Stimulated activated CD8-positive, alpha-beta memory T cell treated with anti-CD3 and anti-CD28 coated beads, Interleukin-12 subunit alpha, Interleukin-12 subunit beta, amount 100 ng/mL, for 4 hours (primary cell): ENCODE data around the gene ADAMTS8.

Source experiments
- DNase-seq: peaks from one replicate; pipeline ENCODE4 v3.0.0-alpha.2; 2020; ENCODE audit warnings: low read depth

The ADAMTS8 gene

GRCh38 chr11:130397780-130398179, 30.6 kb downstream of the ADAMTS8 start:
- no peak for DNase-seq

GRCh38 chr11:130396965-130397364, 31.4 kb downstream of the ADAMTS8 start:
- no peak for DNase-seq

- no peak for DNase-seq
These were observed 33.8 kb downstream of the ADAMTS8 start for GRCh38 chr11:130394615-130395014.

- no peak for DNase-seq
These were observed 36.7 kb downstream of the ADAMTS8 start for GRCh38 chr11:130391711-130392110.

GRCh38 chr11:130390071-130390758, 38.2 kb downstream of the ADAMTS8 start:
- no peak for DNase-seq

- DNase-seq: peak; percentile 1
These were observed 39.0 kb downstream of the ADAMTS8 start for GRCh38 chr11:130389335-130389935.

GRCh38 chr11:130388607-130389205, 39.7 kb downstream of the ADAMTS8 start:
- peak; percentile 1 for DNase-seq

- no peak for DNase-seq
These were observed 42.4 kb downstream of the ADAMTS8 start for GRCh38 chr11:130386056-130386455.

- no peak for DNase-seq
These were observed 44.8 kb downstream of the ADAMTS8 start for GRCh38 chr11:130383344-130384211.

GRCh38 chr11:130381317-130381716, 47.1 kb downstream of the ADAMTS8 start:
- DNase-seq: no peak

GRCh38 chr11:130380778-130381177, 47.6 kb downstream of the ADAMTS8 start:
- no peak for DNase-seq

- DNase-seq: no peak
These were observed 49.1 kb downstream of the ADAMTS8 start for GRCh38 chr11:130379276-130379675.

- DNase-seq: no peak
These were observed 57.4 kb downstream of the ADAMTS8 start for GRCh38 chr11:130370845-130371590.

GRCh38 chr11:130369713-130370112, 58.7 kb downstream of the ADAMTS8 start:
- DNase-seq: no peak

- DNase-seq: no peak
These were observed 59.2 kb downstream of the ADAMTS8 start for GRCh38 chr11:130369141-130369691.

GRCh38 chr11:130359419-130359818, 69.0 kb downstream of the ADAMTS8 start:
- no peak for DNase-seq

- DNase-seq: no peak
These were observed 70.0 kb downstream of the ADAMTS8 start for GRCh38 chr11:130358398-130358797.
